ENCODE measurements around the gene DCAF7. TPM values are rescaled to one million over a fixed set of nuclear protein-coding genes. Genes with fewer than 3 reads are reported as not detected.

Gene DCAF7
- total RNA-seq, 1 donor from 2014 or later, result 34.1 TPM

- no peaks in the 10 kb centered on the region for H3K9me3 ChIP-seq
- TF ChIP-seq POLR2AphosphoS5 (IDR thresholded peaks at IDR 0.05; ENCODE audit: insufficient read depth in 1 of 2, low read depth in 1 of 2) (no peak), POLR2A (IDR thresholded peaks at IDR 0.05) (no peak)
- TF ChIP-seq, protein P1, sequence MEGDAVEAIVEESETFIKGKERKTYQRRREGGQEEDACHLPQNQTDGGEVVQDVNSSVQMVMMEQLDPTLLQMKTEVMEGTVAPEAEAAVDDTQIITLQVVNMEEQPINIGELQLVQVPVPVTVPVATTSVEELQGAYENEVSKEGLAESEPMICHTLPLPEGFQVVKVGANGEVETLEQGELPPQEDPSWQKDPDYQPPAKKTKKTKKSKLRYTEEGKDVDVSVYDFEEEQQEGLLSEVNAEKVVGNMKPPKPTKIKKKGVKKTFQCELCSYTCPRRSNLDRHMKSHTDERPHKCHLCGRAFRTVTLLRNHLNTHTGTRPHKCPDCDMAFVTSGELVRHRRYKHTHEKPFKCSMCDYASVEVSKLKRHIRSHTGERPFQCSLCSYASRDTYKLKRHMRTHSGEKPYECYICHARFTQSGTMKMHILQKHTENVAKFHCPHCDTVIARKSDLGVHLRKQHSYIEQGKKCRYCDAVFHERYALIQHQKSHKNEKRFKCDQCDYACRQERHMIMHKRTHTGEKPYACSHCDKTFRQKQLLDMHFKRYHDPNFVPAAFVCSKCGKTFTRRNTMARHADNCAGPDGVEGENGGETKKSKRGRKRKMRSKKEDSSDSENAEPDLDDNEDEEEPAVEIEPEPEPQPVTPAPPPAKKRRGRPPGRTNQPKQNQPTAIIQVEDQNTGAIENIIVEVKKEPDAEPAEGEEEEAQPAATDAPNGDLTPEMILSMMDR (IDR thresholded peaks at IDR 0.05), result no peak
- no peaks in the 10 kb centered on the region for H3K36me3 ChIP-seq
- intact Hi-C loops (cut with DNase I), result no loop called here
- H3K4me1 ChIP-seq, result no peaks in the 10 kb centered on the region
- H3K27me3 ChIP-seq, result no peaks in the 10 kb centered on the region
- no peak for DNase-seq (ENCODE audit: extremely low spot score in 2 of 2)
- H3K4me3 ChIP-seq, result no peak overlapping the region
- no peak overlapping the region for H3K27ac ChIP-seq
These were observed 17.0 kb downstream of the DCAF7 start for GRCh38 chr17:63567229-63567628.

- H3K4me3 ChIP-seq, result no peak overlapping the region
These were observed 18.3 kb downstream of the DCAF7 start for GRCh38 chr17:63568563-63568962.

GRCh38 chr17:63571632-63572310 is 21.5 kb downstream of the DCAF7 start:
- Histone ChIP-seq H3K9me3 (no peaks in the 10 kb centered on the region), H3K36me3 (no peaks in the 10 kb centered on the region), H3K4me1 (no peaks in the 10 kb centered on the region), H3K27ac (no peak overlapping the region), H3K4me3 (no peak overlapping the region), H3K27me3 (no peaks in the 10 kb centered on the region)
- intact Hi-C loops (cut with DNase I), result loop anchor here (5.0 kb wide), 1 partner anchor 244 kb away; no protein-coding TSS in a partner anchor
- DNase-seq (ENCODE audit: extremely low spot score in 2 of 2), result no peak
- TF ChIP-seq, protein P1 (IDR thresholded peaks at IDR 0.05), result no peak
- TF ChIP-seq POLR2AphosphoS5 (IDR thresholded peaks at IDR 0.05; ENCODE audit: insufficient read depth in 1 of 2, low read depth in 1 of 2) (no peak), POLR2A (IDR thresholded peaks at IDR 0.05) (no peak)

More at GRCh38 chr17:63568563-63568962, 18.3 kb downstream of the DCAF7 start:
- no peak for DNase-seq (ENCODE audit: extremely low spot score in 2 of 2)
- H3K36me3 ChIP-seq, result no peaks in the 10 kb centered on the region
- TF ChIP-seq POLR2AphosphoS5 (IDR thresholded peaks at IDR 0.05; ENCODE audit: insufficient read depth in 1 of 2, low read depth in 1 of 2), result no peak
- TF ChIP-seq POLR2A (IDR thresholded peaks at IDR 0.05), result no peak
- TF ChIP-seq, protein P1 (IDR thresholded peaks at IDR 0.05), result no peak
- no peaks in the 10 kb centered on the region for H3K9me3 ChIP-seq
- no peaks in the 10 kb centered on the region for H3K27me3 ChIP-seq
- intact Hi-C loops (cut with DNase I), result no loop called here
- H3K4me1 ChIP-seq, result no peaks in the 10 kb centered on the region
- no peak overlapping the region for H3K27ac ChIP-seq

GRCh38 chr17:63573634-63574033 is 23.4 kb downstream of the DCAF7 start:
- H3K36me3 ChIP-seq, result no peaks in the 10 kb centered on the region
- TF ChIP-seq POLR2AphosphoS5 (IDR thresholded peaks at IDR 0.05; ENCODE audit: insufficient read depth in 1 of 2, low read depth in 1 of 2), result no peak
- H3K4me3 ChIP-seq, result no peak overlapping the region
- no peaks in the 10 kb centered on the region for H3K27me3 ChIP-seq
- peaks cover 8% of the 10 kb centered on the region for H3K4me1 ChIP-seq
- H3K9me3 ChIP-seq, result no peaks in the 10 kb centered on the region
- no peak for DNase-seq (ENCODE audit: extremely low spot score in 2 of 2)
- intact Hi-C loops (cut with DNase I), result loop anchor here (5.0 kb wide), 1 partner anchor 246 kb away; no protein-coding TSS in a partner anchor
- H3K27ac ChIP-seq, result no peak overlapping the region

- Histone ChIP-seq H3K27ac (no peak overlapping the region), H3K36me3 (peaks cover 0 to 31% of the 10 kb centered on the region in 2 donors), H3K4me3 (no peak overlapping the region), H3K4me1 (peaks cover 8% of the 10 kb centered on the region), H3K9me3 (no peaks in the 10 kb centered on the region), H3K27me3 (no peaks in the 10 kb centered on the region)
- TF ChIP-seq, protein P1 (IDR thresholded peaks at IDR 0.05), result no peak
- TF ChIP-seq POLR2AphosphoS5 (IDR thresholded peaks at IDR 0.05; ENCODE audit: insufficient read depth in 1 of 2, low read depth in 1 of 2) (no peak), POLR2A (IDR thresholded peaks at IDR 0.05) (no peak)
- no peak for DNase-seq (ENCODE audit: extremely low spot score in 2 of 2)
- intact Hi-C loops (cut with DNase I), result no loop called here
These were observed 27.9 kb downstream of the DCAF7 start for GRCh38 chr17:63578027-63578768.
